GM19328 (cell line): ENCODE measurements around the gene NUP58.

Experiments
- ATAC-seq: cut with Tn5 transposase; IDR thresholded peaks from one replicate; pipeline ENCODE4 v1.9.1; 2021; ENCODE audit warnings: mild to moderate bottlenecking, moderate library complexity; ENCODE audit not compliant: unreplicated experiment

The NUP58 gene

GRCh38 chr13:25301347-25302113, at the start of gene NUP58:
NUP58 (plus strand) TSS chr13:25301625; CDS start chr13:25301774, 149 bp downstream.
- peak; percentile 97 for ATAC-seq

- ATAC-seq = no peak
Observed at GRCh38 chr13:25252225-25252624, 49.2 kb upstream of the NUP58 start.

- no peak for ATAC-seq
Observed at GRCh38 chr13:25252752-25253151, 48.7 kb upstream of the NUP58 start.

- ATAC-seq = no peak
Observed at GRCh38 chr13:25253702-25254101, 47.7 kb upstream of the NUP58 start.

- no peak for ATAC-seq
Observed at GRCh38 chr13:25262261-25262660, 39.2 kb upstream of the NUP58 start.

- ATAC-seq = no peak
Observed at GRCh38 chr13:25266706-25267105, 34.7 kb upstream of the NUP58 start.

- no peak for ATAC-seq
Observed at GRCh38 chr13:25267715-25268114, 33.7 kb upstream of the NUP58 start.

GRCh38 chr13:25268561-25268960, 32.9 kb upstream of the NUP58 start:
- no peak for ATAC-seq

GRCh38 chr13:25276748-25277147, 24.7 kb upstream of the NUP58 start:
- no peak for ATAC-seq

- ATAC-seq = no peak
Observed at GRCh38 chr13:25280396-25280795, 21.0 kb upstream of the NUP58 start.

GRCh38 chr13:25281193-25281934, 20.1 kb upstream of the NUP58 start:
- ATAC-seq = no peak

GRCh38 chr13:25281935-25282332, 19.5 kb upstream of the NUP58 start:
- ATAC-seq = no peak

- no peak for ATAC-seq
Observed at GRCh38 chr13:25286308-25286968, 15.0 kb upstream of the NUP58 start.

GRCh38 chr13:25286969-25287961, 14.2 kb upstream of the NUP58 start, which contains the start of gene MTMR6:
MTMR6 (minus strand) TSS chr13:25287488; CDS start chr13:25287247, 241 bp downstream.
- ATAC-seq = peak; percentile 99

GRCh38 chr13:25288966-25289365, 12.5 kb upstream of the NUP58 start:
- ATAC-seq = no peak

- ATAC-seq = no peak
Observed at GRCh38 chr13:25291691-25292090, 9.7 kb upstream of the NUP58 start.

- no peak for ATAC-seq
Observed at GRCh38 chr13:25292301-25292700, 9.1 kb upstream of the NUP58 start.

- ATAC-seq = no peak
Observed at GRCh38 chr13:25295228-25295627, 6.2 kb upstream of the NUP58 start.

GRCh38 chr13:25295701-25296100, 5.7 kb upstream of the NUP58 start:
- ATAC-seq = no peak

GRCh38 chr13:25300861-25301346, 521 bp upstream of the NUP58 start:
- ATAC-seq = peak; percentile 30
